Type B pancreatic cell (in vitro differentiated cells): ENCODE results near the gene OR2W3. TPM values are rescaled to one million over a fixed set of nuclear protein-coding genes. Genes with fewer than 3 reads are reported as not detected.
"Not testable (repeated sequence)": the region's sequence is repeated elsewhere in the genome, so short reads cannot be mapped to it uniquely, and the experiment has no call there.

Experiments
- DNase-seq: peaks from one replicate; pipeline ENCODE4 v3.0.0; 2021; ENCODE audit warnings: mixed read lengths; ENCODE audit not compliant: unreplicated experiment; ENCODE audit errors: extremely low spot score
- H3K27ac Mint-ChIP-seq: 2 replicates; pipeline ENCODE4 v1.8.0; 2021; ENCODE audit warnings: mild to moderate bottlenecking, mixed read lengths
- H3K27me3 Mint-ChIP-seq: 2 replicates; pipeline ENCODE4 v1.8.0; 2021; ENCODE audit warnings: mixed read lengths
- H3K36me3 Mint-ChIP-seq: 2 replicates; pipeline ENCODE4 v1.8.0; 2021; ENCODE audit warnings: mixed read lengths
- H3K4me1 Mint-ChIP-seq: one replicate; pipeline ENCODE4 v1.8.0; 2021; ENCODE audit warnings: mixed read lengths; ENCODE audit not compliant: unreplicated experiment
- H3K4me3 Mint-ChIP-seq: 2 replicates; pipeline ENCODE4 v1.8.0; 2021; ENCODE audit warnings: mild to moderate bottlenecking, mixed read lengths
- H3K9me3 Mint-ChIP-seq: 2 replicates; pipeline ENCODE4 v1.8.0; 2021; ENCODE audit warnings: mixed read lengths
- total RNA-seq: library from RNA; stranded (reverse); gene quantifications from 2 replicates; pipeline ENCODE4 v1.2.1, GENCODE V29; 2021; ENCODE audit warnings: low replicate concordance
- TF ChIP-seq, protein P1 (sequence below): fragments of 200-600 bp; sonication (generic); conservative IDR thresholded peaks from 2 replicates; pipeline ENCODE4 v1.5.0; 2021; ENCODE audit warnings: antibody characterized with exemption, mild to moderate bottlenecking

Gene OR2W3
- total RNA-seq, 1 donor from 2014 or later, result not detected

DNA sequence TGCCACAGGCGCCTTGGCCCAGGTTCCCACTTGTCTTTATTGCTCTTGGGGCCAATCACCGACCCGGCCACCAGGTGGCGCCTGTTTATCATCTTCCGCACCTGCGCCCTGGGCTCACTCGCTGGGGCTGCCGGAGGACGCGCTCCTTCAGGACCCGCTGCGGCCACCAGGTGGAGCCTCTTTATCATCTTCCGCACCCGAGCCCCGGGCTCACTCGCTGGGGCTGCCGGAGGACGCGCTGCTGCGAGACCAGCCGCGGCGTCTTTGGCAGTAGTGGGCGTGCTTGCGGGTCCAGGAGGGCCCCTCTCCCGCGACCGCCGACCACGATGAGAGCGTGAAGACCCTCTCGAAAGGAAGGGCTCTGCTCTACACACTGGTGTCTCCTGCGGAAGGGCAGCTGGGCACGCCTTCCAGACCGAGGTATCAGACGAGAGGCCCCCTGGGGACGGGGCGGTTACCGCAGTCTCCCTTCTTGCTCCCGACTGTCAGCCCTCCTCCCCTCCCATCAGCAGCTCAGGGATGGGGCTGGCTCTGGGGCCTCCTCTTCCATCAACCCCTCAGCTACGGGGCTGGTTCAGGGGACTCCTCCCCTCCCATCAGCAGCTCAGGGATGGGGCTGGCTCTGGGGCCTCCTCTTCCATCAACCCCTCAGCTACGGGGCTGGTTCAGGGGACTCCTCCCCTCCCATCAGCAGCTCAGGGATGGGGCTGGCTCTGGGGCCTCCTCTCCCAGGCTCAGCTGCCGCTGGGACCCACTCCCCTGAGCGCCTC lies 41.8 kb downstream of the OR2W3 start:
- not testable (repeated sequence) for H3K9me3 Mint-ChIP-seq
- DNase-seq, result peak; percentile 76

DNA sequence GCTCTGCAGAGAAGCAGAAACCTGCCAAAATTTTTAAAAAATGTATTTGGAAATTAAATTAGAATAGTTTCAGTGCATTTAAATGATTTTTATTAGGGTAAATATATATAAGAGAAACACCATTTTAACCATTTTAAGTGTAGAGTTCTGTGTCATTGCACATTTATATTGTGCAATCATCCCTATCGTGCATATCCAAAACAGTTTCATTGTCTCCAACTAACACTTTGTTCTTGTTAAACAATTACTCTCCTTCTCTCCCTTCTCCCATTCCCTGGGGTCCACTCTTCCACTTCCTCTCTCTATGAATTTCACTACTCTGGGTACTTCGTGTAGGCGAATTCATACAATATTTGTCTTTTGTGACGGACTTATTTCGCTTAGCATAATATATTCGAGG lies 47.2 kb downstream of the OR2W3 start:
- Mint-ChIP-seq H3K4me3 (no peak overlapping the region), H3K27ac (no peak overlapping the region), H3K27me3 (no peaks in the 10 kb centered on the region), H3K4me1 (no peaks in the 10 kb centered on the region), H3K36me3 (no peaks in the 10 kb centered on the region), H3K9me3 (peaks cover 9% of the 10 kb centered on the region)
- DNase-seq, result no peak
- TF ChIP-seq, protein P1, sequence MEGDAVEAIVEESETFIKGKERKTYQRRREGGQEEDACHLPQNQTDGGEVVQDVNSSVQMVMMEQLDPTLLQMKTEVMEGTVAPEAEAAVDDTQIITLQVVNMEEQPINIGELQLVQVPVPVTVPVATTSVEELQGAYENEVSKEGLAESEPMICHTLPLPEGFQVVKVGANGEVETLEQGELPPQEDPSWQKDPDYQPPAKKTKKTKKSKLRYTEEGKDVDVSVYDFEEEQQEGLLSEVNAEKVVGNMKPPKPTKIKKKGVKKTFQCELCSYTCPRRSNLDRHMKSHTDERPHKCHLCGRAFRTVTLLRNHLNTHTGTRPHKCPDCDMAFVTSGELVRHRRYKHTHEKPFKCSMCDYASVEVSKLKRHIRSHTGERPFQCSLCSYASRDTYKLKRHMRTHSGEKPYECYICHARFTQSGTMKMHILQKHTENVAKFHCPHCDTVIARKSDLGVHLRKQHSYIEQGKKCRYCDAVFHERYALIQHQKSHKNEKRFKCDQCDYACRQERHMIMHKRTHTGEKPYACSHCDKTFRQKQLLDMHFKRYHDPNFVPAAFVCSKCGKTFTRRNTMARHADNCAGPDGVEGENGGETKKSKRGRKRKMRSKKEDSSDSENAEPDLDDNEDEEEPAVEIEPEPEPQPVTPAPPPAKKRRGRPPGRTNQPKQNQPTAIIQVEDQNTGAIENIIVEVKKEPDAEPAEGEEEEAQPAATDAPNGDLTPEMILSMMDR, result no peak

More for the DNA sequence above, 41.8 kb downstream of the OR2W3 start:
- H3K4me3 Mint-ChIP-seq, result peak overlapping the region; percentile 77
- TF ChIP-seq, protein P1, result peak; percentile 82
- not testable (repeated sequence) for H3K36me3 Mint-ChIP-seq, H3K4me1 Mint-ChIP-seq, H3K27ac Mint-ChIP-seq, H3K27me3 Mint-ChIP-seq

Other genes with a start within 250 kb of the OR2W3 start
- not detected in 2 replicates for gene OR13G1, start 215.8 kb upstream of the OR2W3 start, total RNA-seq
- gene OR6F1, start 178.9 kb upstream of the OR2W3 start, total RNA-seq, result not detected in 2 replicates
- not detected in 2 replicates for gene OR14K1, start 157.0 kb upstream of the OR2W3 start, total RNA-seq
- not detected in 2 replicates for gene OR14A2, start 147.4 kb upstream of the OR2W3 start, total RNA-seq
- not detected in 2 replicates for gene OR1C1, start 135.0 kb upstream of the OR2W3 start, total RNA-seq
- not detected in 2 replicates for gene OR14A16, start 71.5 kb upstream of the OR2W3 start, total RNA-seq
- not detected in 2 replicates for gene OR11L1, start 53.7 kb upstream of the OR2W3 start, total RNA-seq
- gene TRIM58, start 38.4 kb upstream of the OR2W3 start, total RNA-seq, result 0.17 and 0.81 TPM in 2 replicates
- not detected in 2 replicates for gene OR2T8, start 24.7 kb downstream of the OR2W3 start, total RNA-seq
- gene OR2AJ1, start 29.3 kb downstream of the OR2W3 start, total RNA-seq, result not detected in 2 replicates
- gene OR2L8, start 53.3 kb downstream of the OR2W3 start, total RNA-seq, result not detected in 2 replicates
- gene OR2AK2, start 69.6 kb downstream of the OR2W3 start, total RNA-seq, result not detected in 2 replicates
- gene OR2L5, start 118.1 kb downstream of the OR2W3 start, total RNA-seq, result not detected in 2 replicates
- gene OR2L2, start 134.5 kb downstream of the OR2W3 start, total RNA-seq, result 0.07 and 0.14 TPM in 2 replicates
- not detected in 2 replicates for gene OR2L3, start 151.2 kb downstream of the OR2W3 start, total RNA-seq
- gene OR2L13, start 199.6 kb downstream of the OR2W3 start, total RNA-seq, result not detected in 2 replicates
- gene OR2M5, start 249.6 kb downstream of the OR2W3 start, total RNA-seq, result not detected in 2 replicates